OCI-LY1 (cell line): ENCODE measurements around the gene FAM98B.

Experiments
- H2AFZ ChIP-seq: fragments of 200-600 bp; sonication (generic), shearing (Covaris generic); 2 replicates; pipeline ENCODE4 v1.6.0; 2014; ENCODE audit warnings: antibody characterized with exemption, mild to moderate bottlenecking, low read length
- H3F3A ChIP-seq: fragments of 200-600 bp; sonication (generic), shearing (Covaris generic); 2 replicates; pipeline ENCODE4 v1.6.0; 2014; ENCODE audit warnings: mild to moderate bottlenecking, antibody characterized with exemption, low read length, moderate library complexity; ENCODE audit not compliant: insufficient read depth
- H3K27ac ChIP-seq: fragments of 200-600 bp; sonication (generic); 2 replicates; pipeline ENCODE4 v1.5.1; 2014; ENCODE audit warnings: low read length, mixed run types, mild to moderate bottlenecking, low read depth; ENCODE audit not compliant: poor library complexity, severe bottlenecking
- H3K27me3 ChIP-seq: fragments of 200-600 bp; sonication (generic); 2 replicates; pipeline ENCODE4 v1.6.0; 2014; ENCODE audit warnings: antibody characterized with exemption, mild to moderate bottlenecking, low read length, moderate library complexity; ENCODE audit not compliant: insufficient read depth
- H3K36me3 ChIP-seq: fragments of 200-600 bp; sonication (generic); 2 replicates; pipeline ENCODE4 v1.6.1; 2014; ENCODE audit warnings: mild to moderate bottlenecking, antibody characterized with exemption, low read length, moderate library complexity, mixed read lengths; ENCODE audit not compliant: insufficient read depth
- H3K4me1 ChIP-seq: fragments of 200-600 bp; sonication (generic); 2 replicates; pipeline ENCODE4 v1.5.1; 2014; ENCODE audit warnings: mild to moderate bottlenecking, low read length, moderate library complexity; ENCODE audit not compliant: insufficient read depth, severe bottlenecking
- H3K4me2 ChIP-seq: fragments of 200-600 bp; sonication (generic), shearing (Covaris generic); 2 replicates; pipeline ENCODE4 v1.6.1; 2014; ENCODE audit warnings: low read length
- H3K4me3 ChIP-seq: fragments of 200-600 bp; sonication (generic); 2 replicates; pipeline ENCODE4 v1.5.1; 2014; ENCODE audit warnings: low read length, low read depth, mild to moderate bottlenecking, mixed read lengths; ENCODE audit not compliant: poor library complexity, severe bottlenecking
- H3K79me2 ChIP-seq: fragments of 200-600 bp; shearing (Covaris generic); 2 replicates; pipeline ENCODE4 v1.6.1; 2016; ENCODE audit warnings: mixed run types, low read length, mixed read lengths; ENCODE audit not compliant: insufficient read depth
- H3K9ac ChIP-seq: fragments of 200-600 bp; sonication (generic), shearing (Covaris generic); 2 replicates; pipeline ENCODE4 v1.6.1; 2014; ENCODE audit warnings: mild to moderate bottlenecking, low read length, mixed read lengths
- H3K9me2 ChIP-seq: fragments of 200-600 bp; sonication (generic), shearing (Covaris generic); 2 replicates; pipeline ENCODE4 v1.6.1; 2014; ENCODE audit warnings: low read depth, mild to moderate bottlenecking, low read length, mixed read lengths
- H3K9me3 ChIP-seq: fragments of 200-600 bp; shearing (Covaris generic); 2 replicates; pipeline ENCODE4 v1.6.1; 2014; ENCODE audit warnings: low read length, mixed read lengths
- H4K20me1 ChIP-seq: fragments of 200-600 bp; sonication (generic), shearing (Covaris generic); 2 replicates; pipeline ENCODE4 v1.6.0; 2016; ENCODE audit warnings: mild to moderate bottlenecking, low read length; ENCODE audit not compliant: insufficient read depth
- CTCF ChIP-seq: fragments of 200-600 bp; sonication (generic), shearing (Covaris generic); IDR thresholded peaks from 2 replicates; pipeline ENCODE4 v1.5.1; 2017; ENCODE audit warnings: mild to moderate bottlenecking, antibody characterized with exemption, low read length, moderate library complexity, mixed read lengths
- EZH2 ChIP-seq: fragments of 200-600 bp; sonication (generic), shearing (Covaris generic); IDR thresholded peaks from 2 replicates; pipeline ENCODE4 v1.8.0; 2017; ENCODE audit warnings: borderline replicate concordance, mixed run types, mild to moderate bottlenecking, antibody characterized with exemption, low read length, moderate library complexity, mixed read lengths

Gene FAM98B

GRCh38 chr15:38412466-38412865 lies 41.5 kb upstream of the FAM98B start:
- Histone ChIP-seq H3F3A (no peaks in the 10 kb centered on the region), H3K4me2 (no peak overlapping the region), H3K9ac (no peak overlapping the region), H3K9me2 (no peaks in the 10 kb centered on the region), H3K79me2 (no peaks in the 10 kb centered on the region), H3K4me3 (no peak overlapping the region), H3K9me3 (no peaks in the 10 kb centered on the region), H3K27me3 (no peaks in the 10 kb centered on the region), H2AFZ (no peak overlapping the region), H3K27ac (no peak overlapping the region), H4K20me1 (no peaks in the 10 kb centered on the region), H3K4me1 (no peaks in the 10 kb centered on the region), H3K36me3 (no peaks in the 10 kb centered on the region)
- TF ChIP-seq CTCF (no peak), EZH2 (no peak)

- Histone ChIP-seq H3K27ac (no peak overlapping the region), H4K20me1 (no peaks in the 10 kb centered on the region), H3K9me2 (no peaks in the 10 kb centered on the region), H3K4me1 (no peaks in the 10 kb centered on the region), H3K36me3 (no peaks in the 10 kb centered on the region), H3K4me3 (no peak overlapping the region), H3K9ac (no peak overlapping the region), H3K79me2 (no peaks in the 10 kb centered on the region), H3K4me2 (no peak overlapping the region), H2AFZ (no peak overlapping the region), H3K9me3 (no peaks in the 10 kb centered on the region), H3F3A (no peaks in the 10 kb centered on the region), H3K27me3 (no peaks in the 10 kb centered on the region)
- TF ChIP-seq CTCF (peak; percentile 33; the same call in 1 of the 2 replicates), EZH2 (no peak)
Observed at GRCh38 chr15:38414357-38414756, 39.6 kb upstream of the FAM98B start.

- no peaks in the 10 kb centered on the region for H3K9me3 ChIP-seq
- H3K36me3 ChIP-seq = no peaks in the 10 kb centered on the region
- no peaks in the 10 kb centered on the region for H3F3A ChIP-seq
- no peaks in the 10 kb centered on the region for H3K79me2 ChIP-seq
- no peaks in the 10 kb centered on the region for H3K27me3 ChIP-seq
- no peaks in the 10 kb centered on the region for H3K9me2 ChIP-seq
- no peak overlapping the region for H3K27ac ChIP-seq
- H3K9ac ChIP-seq = no peak overlapping the region
- no peak overlapping the region for H3K4me2 ChIP-seq
- H2AFZ ChIP-seq = no peak overlapping the region
- H3K4me1 ChIP-seq = no peaks in the 10 kb centered on the region
- H3K4me3 ChIP-seq = no peak overlapping the region
- TF ChIP-seq CTCF (no peak), EZH2 (no peak)
- no peaks in the 10 kb centered on the region for H4K20me1 ChIP-seq
Observed at GRCh38 chr15:38421069-38421690, 32.7 kb upstream of the FAM98B start.
